B cell (primary cell): ENCODE data around the gene CA14. TPM values are rescaled to one million over a fixed set of nuclear protein-coding genes. Genes with fewer than 3 reads are reported as not detected.
A peak's percentile ranks its signal among the peaks of the same experiment; 100 is the strongest.

Experiments
- ATAC-seq: fragments of 200-7000 bp; cut with Tn5 transposase; one replicate; pipeline ENCODE4 v1.10.0; 2021; ENCODE audit warnings: low read depth, mild to moderate bottlenecking, moderate number of reproducible peaks, moderate library complexity
- CTCF ChIA-PET: fragments of 350-600 bp; sonication (Branson Sonifier 250); formaldehyde crosslinking; loops from one replicate; lab custom pipeline; 2021; ENCODE audit warnings: antibody characterized with exemption, inconsistent platforms; lab: Charles Lee
- POLR2A ChIA-PET: fragments of 350-600 bp; sonication (Branson Sonifier 250); formaldehyde crosslinking; loops from one replicate; lab custom pipeline; 2021; ENCODE audit warnings: antibody characterized with exemption; lab: Charles Lee
- DNase-seq: peaks from one replicate; pipeline ENCODE4 v3.0.0; 2013
- H2AFZ ChIP-seq: 2 replicates; pipeline ENCODE4 v1.6.1; 2012; ENCODE audit warnings: mild to moderate bottlenecking, low read depth, low read length; ENCODE audit not compliant: insufficient read depth, poor library complexity, severe bottlenecking
- H3K27ac ChIP-seq, 2 donors: 1 replicate in 1 of 2; 2 replicates in 1 of 2; pipeline ENCODE4 v1.5.1; 2012 to 2013; ENCODE audit warnings: low read length in 2 of 2, mild to moderate bottlenecking in 2 of 2, moderate library complexity in 1 of 2
- H3K27me3 ChIP-seq, 4 experiments: fragments of 200-600 bp in 1 of 4; sonication (generic) in 1 of 4; replicated peaks in 1 of 4; 1 replicate in 2 of 4; 2 replicates in 2 of 4; pipeline versions ENCODE4 v1.6.1 to v1.7.0; 2013 to 2016; ENCODE audit warnings: low read length in 3 of 4, mild to moderate bottlenecking in 2 of 4, mixed read lengths in 1 of 4, moderate library complexity in 1 of 4; ENCODE audit not compliant: insufficient read depth in 4 of 4, control insufficient read depth in 3 of 4; ENCODE audit errors: control extremely low read depth in 1 of 4
- H3K36me3 ChIP-seq, 2 experiments: replicated peaks in 1 of 2; 1 replicate in 1 of 2; 2 replicates in 1 of 2; pipeline versions ENCODE4 v1.6.1 to v1.7.1; 2013; ENCODE audit warnings: low read length in 1 of 2; ENCODE audit not compliant: insufficient read depth in 2 of 2, control insufficient read depth in 1 of 2; ENCODE audit errors: control extremely low read depth in 1 of 2, extremely low read depth in 1 of 2
- H3K4me1 ChIP-seq, 2 donors: fragments of 200-600 bp in 1 of 2; sonication (generic) in 1 of 2; 1 replicate in 1 of 2; 2 replicates in 1 of 2; pipeline versions ENCODE4 v1.5.1 to v1.6.1; 2013 to 2017; ENCODE audit warnings: low read length in 2 of 2; ENCODE audit not compliant: control insufficient read depth in 2 of 2, insufficient read depth in 2 of 2
- H3K4me2 ChIP-seq: replicated peaks from 2 replicates; pipeline ENCODE3; 2012; ENCODE audit warnings: mild to moderate bottlenecking, low read depth, low read length; ENCODE audit not compliant: poor library complexity, severe bottlenecking
- H3K4me3 ChIP-seq, 5 experiments: fragments of 200-600 bp in 1 of 5; sonication (generic) in 1 of 5; 1 replicate in 3 of 5; 2 replicates in 2 of 5; pipeline versions ENCODE4 v1.5.1 to v1.7.0; 2011 to 2016; ENCODE audit warnings: low read length in 4 of 5, mild to moderate bottlenecking in 4 of 5, low read depth in 2 of 5, control low read depth in 1 of 5, moderate library complexity in 1 of 5; ENCODE audit not compliant: insufficient read depth in 1 of 5; ENCODE audit errors: control extremely low read depth in 1 of 5, extremely low read depth in 1 of 5
- H3K79me2 ChIP-seq: fragments of 200-600 bp; sonication (generic); one replicate; pipeline ENCODE4 v1.6.0; 2016; ENCODE audit warnings: low read length; ENCODE audit not compliant: control insufficient read depth, insufficient read depth
- H3K9ac ChIP-seq: fragments of 200-600 bp; sonication (generic); 2 replicates; pipeline ENCODE4 v1.6.1; 2017; ENCODE audit warnings: mild to moderate bottlenecking, low read length, moderate library complexity
- H3K9me3 ChIP-seq, 3 donors: one replicate each; pipeline versions ENCODE4 v1.6.1 to v1.7.1; 2013; ENCODE audit warnings: low read length in 2 of 3; ENCODE audit not compliant: control insufficient read depth in 2 of 3, insufficient read depth in 1 of 3; ENCODE audit errors: control extremely low read depth in 1 of 3
- H4K20me1 ChIP-seq: 2 replicates; pipeline ENCODE4 v1.6.0; 2012; ENCODE audit warnings: mild to moderate bottlenecking, low read length; ENCODE audit not compliant: insufficient read depth, control insufficient read depth, poor library complexity, severe bottlenecking
- H3K27ac Mint-ChIP-seq: one replicate; pipeline ENCODE4 v1.8.0; 2021; ENCODE audit warnings: mixed read lengths
- H3K27me3 Mint-ChIP-seq: one replicate; pipeline ENCODE4 v1.8.0; 2021; ENCODE audit warnings: mixed read lengths
- H3K4me1 Mint-ChIP-seq: one replicate; pipeline ENCODE4 v1.8.0; 2021; ENCODE audit warnings: mixed read lengths
- H3K4me3 Mint-ChIP-seq: one replicate; pipeline ENCODE4 v1.8.0; 2021; ENCODE audit warnings: mixed read lengths
- H3K9me3 Mint-ChIP-seq: one replicate; pipeline ENCODE4 v1.8.0; 2022; ENCODE audit warnings: mixed read lengths; ENCODE audit not compliant: insufficient read depth
- CTCF ChIP-seq: fragments of 200-600 bp; IDR thresholded peaks from one replicate; pipeline ENCODE4 v1.8.0; 2022; ENCODE audit warnings: antibody characterized with exemption, mild to moderate bottlenecking
- EZH2 ChIP-seq: IDR thresholded peaks from 2 replicates; pipeline ENCODE4 v1.6.1; 2012; ENCODE audit warnings: borderline replicate concordance, low read depth, mild to moderate bottlenecking, moderate library complexity, low read length; ENCODE audit not compliant: insufficient read depth, poor library complexity, severe bottlenecking
- WGBS: methylation state at CpG from one replicate; pipeline ENCODE4 v1.1.5; 2013; ENCODE audit warnings: missing lambda C conversion rate; ENCODE audit not compliant: insufficient coverage; 5-methylcytosine and 5-hydroxymethylcytosine counted together
- intact Hi-C: fragments of 100-400 bp; cut with micrococcal nuclease; formaldehyde crosslinking; loops from one replicate; pipeline ENCODE4 v1.10.0; 2022
- polyA plus RNA-seq: library from polyadenylated mRNA; depleted of rRNA; stranded (reverse); fragments of >200 nt; gene quantifications from 2 replicates; pipeline ENCODE4 v1.2.3, GENCODE V29; 2012
- total RNA-seq, 2 donors: library from RNA; stranded (reverse); fragments of 120-200 nt in 1 of 2; gene quantifications; 1 replicate in 1 of 2; 2 replicates in 1 of 2; pipeline versions ENCODE4 v1.2.3 to v1.2.4, GENCODE V29; 2013 to 2022

The CA14 gene
- total and polyA plus RNA-seq, 2 donors (not counting 1 experiment from before 2014, with no cell fraction given), result not detected

- intact Hi-C loops, result loop anchor here (1.0 kb wide), 1 partner anchor 12 kb away; no protein-coding TSS in a partner anchor
- WGBS, result 37% methylated on average over 6 of the region's 6 CpGs
- peak overlapping the region; percentile 98 for H3K9ac ChIP-seq
Observed at GRCh38 chr1:150267896-150268295, 10.3 kb downstream of the CA14 start.

More at GRCh38 chr1:150267896-150268295, 10.3 kb downstream of the CA14 start:
- H3K4me2 ChIP-seq, result peak overlapping the region; percentile 93
- H3K27ac ChIP-seq, result peak overlapping the region; percentile 94 to 95
- POLR2A ChIA-PET, result no interaction called here
- peaks cover 30% of the 10 kb centered on the region for H3K4me1 Mint-ChIP-seq
- H3K4me3 Mint-ChIP-seq, result peak overlapping the region; percentile 97
- peak overlapping the region; percentile 90 for H2AFZ ChIP-seq
- H3K27me3 ChIP-seq, result no peaks in the 10 kb centered on the region
- peaks cover 3% of the 10 kb centered on the region for H3K27me3 Mint-ChIP-seq
- no peaks in the 10 kb centered on the region for H3K9me3 ChIP-seq
- peak overlapping the region; percentile 98 for H3K27ac Mint-ChIP-seq
- peaks cover 19 to 27% of the 10 kb centered on the region in 2 donors for H3K4me1 ChIP-seq
- H4K20me1 ChIP-seq, result peaks cover 8% of the 10 kb centered on the region
- H3K4me3 ChIP-seq, result peak overlapping the region; percentile 62 to 98 (median 95)
- DNase-seq, result no peak
- TF ChIP-seq CTCF, result no peak
- no peak for TF ChIP-seq EZH2
- no peak for ATAC-seq
- H3K36me3 ChIP-seq, result peaks cover 0 to 28% of the 10 kb centered on the region in 2 experiments
- peaks cover 31% of the 10 kb centered on the region for H3K79me2 ChIP-seq
- H3K9me3 Mint-ChIP-seq, result no peaks in the 10 kb centered on the region
- CTCF ChIA-PET, result interaction anchor here (2.5 kb wide), 1 partner anchor 12 kb away, joined by 21 read pairs; no protein-coding TSS in a partner anchor
